ENCODE data around the gene SLC6A19.

DNA sequence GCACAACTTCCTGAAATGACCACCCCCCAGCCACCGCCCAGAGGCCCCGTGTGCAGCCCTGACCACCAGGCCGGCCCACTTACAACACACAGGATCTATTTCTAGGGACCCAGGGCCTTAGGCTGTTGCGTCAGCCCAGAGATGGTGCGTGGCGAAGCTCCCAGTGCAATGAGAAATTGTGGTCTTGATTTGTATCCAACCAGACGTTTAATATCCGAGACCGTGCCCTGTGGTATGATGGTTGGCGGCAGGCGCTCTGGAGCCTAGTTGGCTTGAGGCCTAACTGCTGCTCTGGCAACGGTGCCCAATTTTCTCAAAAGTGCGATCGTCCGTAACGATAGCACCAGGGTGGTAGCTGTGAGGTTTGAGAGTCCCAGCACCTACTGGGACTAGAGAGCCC, 32.6 kb upstream of the SLC6A19 start:
- TF ChIP-seq, protein P1, sequence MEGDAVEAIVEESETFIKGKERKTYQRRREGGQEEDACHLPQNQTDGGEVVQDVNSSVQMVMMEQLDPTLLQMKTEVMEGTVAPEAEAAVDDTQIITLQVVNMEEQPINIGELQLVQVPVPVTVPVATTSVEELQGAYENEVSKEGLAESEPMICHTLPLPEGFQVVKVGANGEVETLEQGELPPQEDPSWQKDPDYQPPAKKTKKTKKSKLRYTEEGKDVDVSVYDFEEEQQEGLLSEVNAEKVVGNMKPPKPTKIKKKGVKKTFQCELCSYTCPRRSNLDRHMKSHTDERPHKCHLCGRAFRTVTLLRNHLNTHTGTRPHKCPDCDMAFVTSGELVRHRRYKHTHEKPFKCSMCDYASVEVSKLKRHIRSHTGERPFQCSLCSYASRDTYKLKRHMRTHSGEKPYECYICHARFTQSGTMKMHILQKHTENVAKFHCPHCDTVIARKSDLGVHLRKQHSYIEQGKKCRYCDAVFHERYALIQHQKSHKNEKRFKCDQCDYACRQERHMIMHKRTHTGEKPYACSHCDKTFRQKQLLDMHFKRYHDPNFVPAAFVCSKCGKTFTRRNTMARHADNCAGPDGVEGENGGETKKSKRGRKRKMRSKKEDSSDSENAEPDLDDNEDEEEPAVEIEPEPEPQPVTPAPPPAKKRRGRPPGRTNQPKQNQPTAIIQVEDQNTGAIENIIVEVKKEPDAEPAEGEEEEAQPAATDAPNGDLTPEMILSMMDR (IDR thresholded peaks at IDR 0.05), result no peak
- TF ChIP-seq POLR2A (IDR thresholded peaks at IDR 0.05), result no peak

All from stomach (tissue), 4 donors.